HEK293T (cell line): ENCODE data around the gene PTTG1IP.
A peak's percentile ranks its signal among the peaks of the same experiment; 100 is the strongest.

ENCODE experiments used
- CTCF ChIA-PET: fragments of 350-600 bp; formaldehyde crosslinking; extraction: SDS; loops from one replicate; lab custom pipeline; 2021; ENCODE audit warnings: antibody characterized with exemption, inconsistent platforms; lab: Yijun Ruan, JAX
- POLR2A ChIA-PET: fragments of 350-600 bp; formaldehyde crosslinking; extraction: SDS; loops from one replicate; lab custom pipeline; 2020; ENCODE audit warnings: antibody characterized with exemption, inconsistent platforms; lab: Yijun Ruan, JAX
- DNase-seq: peaks from one replicate; pipeline ENCODE4 v3.0.0; 2012; ENCODE audit warnings: mixed read lengths; ENCODE audit errors: extremely low spot score
- ARNT ChIP-seq: fragments of 450-650 bp; IDR thresholded peaks from 2 replicates; pipeline ENCODE4 v1.6.1; 2017; ENCODE audit warnings: mild to moderate bottlenecking
- BHLHE40 ChIP-seq: fragments of 450-650 bp; IDR thresholded peaks from 2 replicates; pipeline ENCODE4 v1.6.1; 2016; ENCODE audit warnings: mild to moderate bottlenecking, moderate library complexity, borderline replicate concordance
- CTBP1 ChIP-seq: fragments of 450-650 bp; IDR thresholded peaks from 2 replicates; pipeline ENCODE4 v1.6.1; 2016; ENCODE audit warnings: borderline replicate concordance
- ELF4 ChIP-seq: fragments of 450-650 bp; IDR thresholded peaks from 2 replicates; pipeline ENCODE4 v1.6.1; 2017; ENCODE audit warnings: antibody characterized with exemption
- FOXA1 ChIP-seq: fragments of 450-650 bp; IDR thresholded peaks from 2 replicates; pipeline ENCODE4 v1.6.1; 2016; ENCODE audit warnings: mild to moderate bottlenecking
- FOXK2 ChIP-seq: fragments of 450-650 bp; IDR thresholded peaks from 2 replicates; pipeline ENCODE4 v1.6.1; 2016; ENCODE audit warnings: mild to moderate bottlenecking
- FOXM1 ChIP-seq: fragments of 450-650 bp; IDR thresholded peaks from 2 replicates; pipeline ENCODE4 v1.6.1; 2017; ENCODE audit warnings: mild to moderate bottlenecking, borderline replicate concordance
- HDGF ChIP-seq: fragments of 450-650 bp; IDR thresholded peaks from 2 replicates; pipeline ENCODE4 v1.6.1; 2017; ENCODE audit warnings: antibody characterized with exemption, borderline replicate concordance
- L3MBTL2 ChIP-seq: fragments of 450-650 bp; conservative IDR thresholded peaks from 2 replicates; pipeline ENCODE4 v1.6.1; 2016; ENCODE audit warnings: mild to moderate bottlenecking
- LEF1 ChIP-seq: fragments of 450-650 bp; IDR thresholded peaks from 2 replicates; pipeline ENCODE4 v1.6.1; 2017; ENCODE audit warnings: mild to moderate bottlenecking, borderline replicate concordance
- NFRKB ChIP-seq: fragments of 450-650 bp; IDR thresholded peaks from 2 replicates; pipeline ENCODE4 v1.6.1; 2016; ENCODE audit warnings: mild to moderate bottlenecking, moderate library complexity
- SP1 ChIP-seq: fragments of 450-650 bp; IDR thresholded peaks from 2 replicates; pipeline ENCODE4 v1.6.1; 2017
- SUZ12 ChIP-seq: fragments of 450-650 bp; IDR thresholded peaks from 2 replicates; pipeline ENCODE4 v1.6.1; 2016; ENCODE audit warnings: mild to moderate bottlenecking
- TARDBP ChIP-seq: fragments of 450-650 bp; IDR thresholded peaks from 2 replicates; pipeline ENCODE4 v1.6.1; 2016
- ZNF384 ChIP-seq: fragments of 450-650 bp; IDR thresholded peaks from 2 replicates; pipeline ENCODE4 v1.6.1; 2016
- TF ChIP-seq, protein P1 (sequence below): fragments of 450-650 bp; IDR thresholded peaks from 2 replicates; pipeline ENCODE4 v1.6.1; 2016

The PTTG1IP gene

GRCh38 chr21:44898851-44899767 lies 25.6 kb upstream of the PTTG1IP start:
- TF ChIP-seq ARNT = no peak
- no peak for TF ChIP-seq LEF1
- TF ChIP-seq FOXK2 = no peak
- no peak for TF ChIP-seq ZNF384
- TF ChIP-seq FOXA1 = no peak
- TF ChIP-seq NFRKB = no peak
- TF ChIP-seq CTBP1 = no peak
- TF ChIP-seq SP1 = no peak
- no peak for DNase-seq
- ChIA-PET CTCF (no interaction called here), POLR2A (no interaction called here)

DNA sequence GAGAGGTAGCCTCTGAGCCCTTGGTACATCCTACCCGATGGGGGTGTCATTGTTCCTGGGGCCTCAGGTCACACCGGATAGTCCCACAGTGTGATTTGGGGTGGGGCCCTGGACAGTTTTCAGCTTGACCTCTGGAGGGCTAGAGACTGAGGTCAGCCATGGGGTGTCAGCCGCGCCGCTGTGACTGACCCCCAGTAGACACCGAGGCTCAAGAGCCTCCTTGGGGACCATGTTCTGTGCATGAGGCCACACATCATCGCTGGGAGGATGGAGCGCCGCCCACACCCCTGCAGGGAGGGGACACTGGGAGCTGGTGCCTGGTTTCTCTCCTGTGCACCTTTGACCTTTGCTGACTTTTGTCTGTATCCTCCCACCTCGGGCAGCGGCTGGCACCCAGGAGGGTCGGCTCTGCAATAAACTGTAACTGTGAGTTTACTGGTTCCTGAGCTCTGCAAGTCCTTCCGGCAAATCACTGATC lies 24.6 kb upstream of the PTTG1IP start:
- TF ChIP-seq SUZ12 (no peak), SP1 (no peak), ELF4 (no peak), FOXK2 (no peak), NFRKB (no peak), CTBP1 (no peak), ZNF384 (no peak), BHLHE40 (no peak), ARNT (no peak), L3MBTL2 (no peak), LEF1 (no peak), FOXM1 (no peak), HDGF (no peak), FOXA1 (no peak)
- TF ChIP-seq, protein P1, sequence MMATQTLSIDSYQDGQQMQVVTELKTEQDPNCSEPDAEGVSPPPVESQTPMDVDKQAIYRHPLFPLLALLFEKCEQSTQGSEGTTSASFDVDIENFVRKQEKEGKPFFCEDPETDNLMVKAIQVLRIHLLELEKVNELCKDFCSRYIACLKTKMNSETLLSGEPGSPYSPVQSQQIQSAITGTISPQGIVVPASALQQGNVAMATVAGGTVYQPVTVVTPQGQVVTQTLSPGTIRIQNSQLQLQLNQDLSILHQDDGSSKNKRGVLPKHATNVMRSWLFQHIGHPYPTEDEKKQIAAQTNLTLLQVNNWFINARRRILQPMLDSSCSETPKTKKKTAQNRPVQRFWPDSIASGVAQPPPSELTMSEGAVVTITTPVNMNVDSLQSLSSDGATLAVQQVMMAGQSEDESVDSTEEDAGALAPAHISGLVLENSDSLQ = no peak
- POLR2A ChIA-PET = interaction anchor here (1.2 to 1.5 kb wide), 2 partner anchors 42 to 97 kb away, joined by 4 to 6 read pairs; partner anchors contain the start of gene SLX9
- DNase-seq = no peak
- CTCF ChIA-PET = no interaction called here

- ChIA-PET POLR2A (interaction anchor here (1.2 to 1.5 kb wide), 2 partner anchors 43 to 97 kb away, joined by 4 to 6 read pairs; partner anchors contain the start of gene SLX9), CTCF (no interaction called here)
These were observed 24.0 kb upstream of the PTTG1IP start for GRCh38 chr21:44897326-44898010.

GRCh38 chr21:44896561-44897286 lies 23.2 kb upstream of the PTTG1IP start:
- CTCF ChIA-PET = no interaction called here
- no peak for TF ChIP-seq HDGF
- TF ChIP-seq CTBP1 = no peak
- no peak for DNase-seq
- POLR2A ChIA-PET = interaction anchor here (1.2 kb wide), 1 partner anchor 96 kb away, joined by 4 read pairs; no protein-coding TSS in a partner anchor

More at GRCh38 chr21:44897326-44898010, 24.0 kb upstream of the PTTG1IP start:
- peak; percentile 49 for DNase-seq
- TF ChIP-seq SP1 (no peak), NFRKB (no peak), ARNT (no peak), FOXA1 (no peak), ZNF384 (no peak), HDGF (no peak)

DNA sequence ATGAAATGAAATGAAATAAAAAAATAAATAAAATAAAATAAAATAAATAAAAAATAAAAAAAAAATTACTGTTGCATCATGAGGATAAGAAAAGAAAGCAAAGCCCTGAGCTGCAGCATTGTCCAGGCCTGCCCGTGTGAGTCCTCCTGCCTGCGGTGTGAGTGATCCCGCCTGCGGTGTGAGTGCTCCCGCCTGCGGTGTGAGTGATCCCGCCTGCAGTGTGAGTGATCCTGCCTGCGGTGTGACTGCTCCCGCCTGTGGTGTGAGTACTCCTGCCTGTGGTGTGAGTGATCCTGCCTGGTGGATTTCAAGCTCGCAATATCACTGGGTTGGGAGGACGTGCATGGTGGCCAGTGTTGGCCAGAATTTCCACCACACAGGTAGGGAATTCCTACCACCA lies 22.4 kb upstream of the PTTG1IP start:
- no peak for DNase-seq
- TF ChIP-seq ELF4 (no peak), NFRKB (no peak), FOXM1 (no peak), FOXA1 (no peak), ARNT (no peak), CTBP1 (no peak), SUZ12 (no peak), BHLHE40 (no peak), LEF1 (no peak), SP1 (no peak), TARDBP (no peak), FOXK2 (no peak), HDGF (no peak), L3MBTL2 (no peak), ZNF384 (no peak)
- TF ChIP-seq, protein P1 = no peak
- POLR2A ChIA-PET = interaction anchor here (2.5 kb wide), 1 partner anchor 22 kb away, joined by 6 read pairs; the partner anchor contains the start of gene PTTG1IP
- CTCF ChIA-PET = no interaction called here

- TF ChIP-seq SUZ12 = no peak
- TF ChIP-seq SP1 = no peak
- no peak for TF ChIP-seq ARNT
- no peak for TF ChIP-seq FOXK2
- TF ChIP-seq, protein P1 = no peak
- no peak for TF ChIP-seq HDGF
- no peak for TF ChIP-seq FOXA1
- TF ChIP-seq LEF1 = no peak
- TF ChIP-seq FOXM1 = no peak
- TF ChIP-seq TARDBP = no peak
- no peak for TF ChIP-seq ELF4
- no peak for TF ChIP-seq CTBP1
- no peak for TF ChIP-seq NFRKB
- no peak for TF ChIP-seq BHLHE40
- ChIA-PET POLR2A (interaction anchor here (2.5 kb wide), 1 partner anchor 21 kb away, joined by 6 read pairs; the partner anchor contains the start of gene PTTG1IP), CTCF (no interaction called here)
- DNase-seq = no peak
These were observed 21.3 kb upstream of the PTTG1IP start for GRCh38 chr21:44894687-44895302.
